GM23338 (cell line): ENCODE data around the gene SMG9.
"Not testable (repeated sequence)": the region's sequence is repeated elsewhere in the genome, so short reads cannot be mapped to it uniquely, and the experiment has no call there.

ENCODE experiments used
- CREB1 ChIP-seq: fragments of 250-450 bp; sonication (Bioruptor Pico); IDR thresholded peaks from 2 replicates; pipeline ENCODE4 v1.5.0; 2020; ENCODE audit warnings: low read depth, mild to moderate bottlenecking, moderate library complexity
- EZH2 ChIP-seq: fragments of 200-600 bp; sonication (generic); IDR thresholded peaks from one replicate; pipeline ENCODE4 v1.8.0; 2017; ENCODE audit warnings: antibody characterized with exemption, mild to moderate bottlenecking, low read depth; ENCODE audit not compliant: unreplicated experiment
- EZH2phosphoT487 ChIP-seq: fragments of 200-600 bp; sonication (generic); IDR thresholded peaks from one replicate; pipeline ENCODE4 v1.8.1; 2018; ENCODE audit warnings: antibody characterized with exemption; ENCODE audit not compliant: unreplicated experiment
- JUNB ChIP-seq: IDR thresholded peaks from one replicate; pipeline ENCODE4 v1.6.1; 2016; ENCODE audit warnings: antibody characterized with exemption; ENCODE audit not compliant: unreplicated experiment
- NANOG ChIP-seq: IDR thresholded peaks from 2 replicates; pipeline ENCODE4 v1.6.1; 2016; ENCODE audit warnings: antibody characterized with exemption, borderline replicate concordance
- POLR2AphosphoS5 ChIP-seq: IDR thresholded peaks from 2 replicates; pipeline ENCODE4 v1.6.1; 2016; ENCODE audit warnings: antibody characterized with exemption, low read depth
- STAT1 ChIP-seq: IDR thresholded peaks from one replicate; pipeline ENCODE4 v1.6.1; 2016; ENCODE audit warnings: antibody characterized with exemption; ENCODE audit not compliant: unreplicated experiment
- TF ChIP-seq, protein P1 (sequence below), 2 experiments: fragments of 200-600 bp in 1 of 2; sonication (generic) in 1 of 2; conservative IDR thresholded peaks; 2 replicates each; pipeline versions ENCODE4 v1.5.1 to v1.6.1; 2016 to 2017; ENCODE audit warnings: antibody characterized with exemption in 2 of 2, low read depth in 2 of 2, mild to moderate bottlenecking in 2 of 2, moderate library complexity in 1 of 2
- TF ChIP-seq, protein P2 (sequence below): IDR thresholded peaks from one replicate; pipeline ENCODE4 v1.6.1; 2018; ENCODE audit warnings: antibody characterized with exemption; ENCODE audit not compliant: unreplicated experiment

DNA sequence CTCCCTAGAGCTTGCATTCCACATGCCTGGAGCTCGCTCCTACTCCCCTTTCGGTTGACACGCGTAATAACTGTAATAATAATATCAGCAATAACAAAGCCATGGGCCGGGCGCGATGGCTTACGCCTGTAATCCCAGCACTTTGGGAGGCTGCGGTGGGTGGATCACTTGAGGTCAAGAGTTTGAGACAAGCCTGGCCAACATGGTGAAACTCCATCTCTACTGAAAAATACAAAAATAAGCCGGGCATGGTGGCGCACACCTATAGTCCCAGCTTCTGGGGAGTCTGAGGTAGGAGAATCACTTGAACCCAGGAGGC, 20.1 kb upstream of the SMG9 start:
- not testable (repeated sequence) for TF ChIP-seq JUNB; EZH2phosphoT487; CREB1 (CRISPR knock-in tag); POLR2AphosphoS5; EZH2; NANOG; STAT1
- TF ChIP-seq, protein P1, sequence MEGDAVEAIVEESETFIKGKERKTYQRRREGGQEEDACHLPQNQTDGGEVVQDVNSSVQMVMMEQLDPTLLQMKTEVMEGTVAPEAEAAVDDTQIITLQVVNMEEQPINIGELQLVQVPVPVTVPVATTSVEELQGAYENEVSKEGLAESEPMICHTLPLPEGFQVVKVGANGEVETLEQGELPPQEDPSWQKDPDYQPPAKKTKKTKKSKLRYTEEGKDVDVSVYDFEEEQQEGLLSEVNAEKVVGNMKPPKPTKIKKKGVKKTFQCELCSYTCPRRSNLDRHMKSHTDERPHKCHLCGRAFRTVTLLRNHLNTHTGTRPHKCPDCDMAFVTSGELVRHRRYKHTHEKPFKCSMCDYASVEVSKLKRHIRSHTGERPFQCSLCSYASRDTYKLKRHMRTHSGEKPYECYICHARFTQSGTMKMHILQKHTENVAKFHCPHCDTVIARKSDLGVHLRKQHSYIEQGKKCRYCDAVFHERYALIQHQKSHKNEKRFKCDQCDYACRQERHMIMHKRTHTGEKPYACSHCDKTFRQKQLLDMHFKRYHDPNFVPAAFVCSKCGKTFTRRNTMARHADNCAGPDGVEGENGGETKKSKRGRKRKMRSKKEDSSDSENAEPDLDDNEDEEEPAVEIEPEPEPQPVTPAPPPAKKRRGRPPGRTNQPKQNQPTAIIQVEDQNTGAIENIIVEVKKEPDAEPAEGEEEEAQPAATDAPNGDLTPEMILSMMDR (conservative IDR thresholded peaks at IDR 0.05; ENCODE audit: low read depth in 2 of 2): not testable (repeated sequence)
- TF ChIP-seq, protein P2, sequence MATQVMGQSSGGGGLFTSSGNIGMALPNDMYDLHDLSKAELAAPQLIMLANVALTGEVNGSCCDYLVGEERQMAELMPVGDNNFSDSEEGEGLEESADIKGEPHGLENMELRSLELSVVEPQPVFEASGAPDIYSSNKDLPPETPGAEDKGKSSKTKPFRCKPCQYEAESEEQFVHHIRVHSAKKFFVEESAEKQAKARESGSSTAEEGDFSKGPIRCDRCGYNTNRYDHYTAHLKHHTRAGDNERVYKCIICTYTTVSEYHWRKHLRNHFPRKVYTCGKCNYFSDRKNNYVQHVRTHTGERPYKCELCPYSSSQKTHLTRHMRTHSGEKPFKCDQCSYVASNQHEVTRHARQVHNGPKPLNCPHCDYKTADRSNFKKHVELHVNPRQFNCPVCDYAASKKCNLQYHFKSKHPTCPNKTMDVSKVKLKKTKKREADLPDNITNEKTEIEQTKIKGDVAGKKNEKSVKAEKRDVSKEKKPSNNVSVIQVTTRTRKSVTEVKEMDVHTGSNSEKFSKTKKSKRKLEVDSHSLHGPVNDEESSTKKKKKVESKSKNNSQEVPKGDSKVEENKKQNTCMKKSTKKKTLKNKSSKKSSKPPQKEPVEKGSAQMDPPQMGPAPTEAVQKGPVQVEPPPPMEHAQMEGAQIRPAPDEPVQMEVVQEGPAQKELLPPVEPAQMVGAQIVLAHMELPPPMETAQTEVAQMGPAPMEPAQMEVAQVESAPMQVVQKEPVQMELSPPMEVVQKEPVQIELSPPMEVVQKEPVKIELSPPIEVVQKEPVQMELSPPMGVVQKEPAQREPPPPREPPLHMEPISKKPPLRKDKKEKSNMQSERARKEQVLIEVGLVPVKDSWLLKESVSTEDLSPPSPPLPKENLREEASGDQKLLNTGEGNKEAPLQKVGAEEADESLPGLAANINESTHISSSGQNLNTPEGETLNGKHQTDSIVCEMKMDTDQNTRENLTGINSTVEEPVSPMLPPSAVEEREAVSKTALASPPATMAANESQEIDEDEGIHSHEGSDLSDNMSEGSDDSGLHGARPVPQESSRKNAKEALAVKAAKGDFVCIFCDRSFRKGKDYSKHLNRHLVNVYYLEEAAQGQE: not testable (repeated sequence)
